DMS53 treated with DMSO at 0.1 percent for 48 hours (cell line): ENCODE data around the gene FAM228B.
"Not testable (repeated sequence)": the region's sequence is repeated elsewhere in the genome, so short reads cannot be mapped to it uniquely, and the experiment has no call there.

Source experiments
- DNase-seq: peaks from one replicate; lab custom pipeline; 2025; ENCODE audit not compliant: unreplicated experiment; lab: John Stamatoyannopoulos, UW

Gene FAM228B

DNA sequence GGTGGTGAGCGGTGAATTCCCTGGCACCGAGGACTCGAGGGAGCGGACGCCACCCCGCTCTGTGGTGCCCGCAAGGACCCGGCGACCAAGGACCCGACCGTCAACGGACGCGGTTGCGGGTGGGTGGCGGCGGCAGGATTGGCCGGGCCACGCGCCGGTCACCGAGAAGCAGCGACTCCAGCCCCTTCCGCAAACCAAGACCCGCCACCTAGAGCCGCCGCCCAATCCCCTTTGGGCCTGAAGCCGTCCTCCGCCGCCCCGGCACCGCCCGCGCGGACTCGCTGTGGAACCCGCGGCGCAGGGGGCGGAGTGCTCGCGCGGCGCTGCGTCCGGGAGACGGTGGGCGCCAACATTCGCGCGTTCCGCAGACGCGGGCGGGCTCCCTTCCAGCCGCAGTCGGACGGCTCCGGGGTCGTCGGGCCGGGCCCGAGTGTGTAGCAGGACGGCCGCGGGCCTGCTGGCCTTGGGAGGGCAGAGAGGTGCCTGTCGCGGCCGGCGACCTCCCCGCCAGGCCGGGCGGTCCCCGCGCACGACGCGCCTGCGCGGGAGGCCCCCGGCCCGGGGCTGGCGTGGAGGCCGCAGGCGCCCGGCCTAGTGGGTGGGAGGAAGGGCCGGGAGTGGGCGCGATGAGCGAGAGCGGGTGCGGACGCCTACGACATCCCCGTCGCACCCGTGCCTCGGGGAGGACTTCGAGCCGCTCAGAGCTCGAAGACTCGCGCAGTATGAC lies at the start of gene FAM228B, which contains the start of gene PFN4:
Gene FAM228B (plus strand): TSS at position 275 of the 727 bp plus-strand sequence. CDS start 893 bp downstream, outside the sequence.
Gene PFN4 (minus strand): TSS at position 140 of the 727 bp plus-strand sequence. CDS start 799 bp downstream, outside the sequence.
- DNase-seq, result peak; percentile 50

- DNase-seq, result no peak
Measured at GRCh38 chr2:24073816-24074215, 49.5 kb upstream of the FAM228B start.

DNA sequence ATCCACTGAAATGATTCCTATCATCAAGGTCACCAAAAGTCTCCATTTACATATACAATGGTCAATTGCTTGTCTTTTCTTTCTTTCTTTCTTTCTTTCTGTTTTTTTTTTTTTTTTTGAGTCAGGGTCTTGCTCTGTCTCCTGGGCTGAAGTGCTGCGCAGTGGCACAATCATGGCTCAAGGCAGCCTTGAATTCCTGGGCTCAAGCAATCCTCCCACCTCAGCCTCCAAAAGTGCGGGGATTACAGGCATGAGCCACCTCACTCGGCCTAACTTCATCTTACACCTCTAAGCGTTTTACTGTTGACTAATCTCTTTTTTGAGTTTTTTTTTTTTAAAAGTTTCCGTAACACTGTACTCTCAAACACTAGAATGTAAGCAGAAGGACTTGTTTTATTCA lies 48.0 kb upstream of the FAM228B start:
- no peak for DNase-seq

DNA sequence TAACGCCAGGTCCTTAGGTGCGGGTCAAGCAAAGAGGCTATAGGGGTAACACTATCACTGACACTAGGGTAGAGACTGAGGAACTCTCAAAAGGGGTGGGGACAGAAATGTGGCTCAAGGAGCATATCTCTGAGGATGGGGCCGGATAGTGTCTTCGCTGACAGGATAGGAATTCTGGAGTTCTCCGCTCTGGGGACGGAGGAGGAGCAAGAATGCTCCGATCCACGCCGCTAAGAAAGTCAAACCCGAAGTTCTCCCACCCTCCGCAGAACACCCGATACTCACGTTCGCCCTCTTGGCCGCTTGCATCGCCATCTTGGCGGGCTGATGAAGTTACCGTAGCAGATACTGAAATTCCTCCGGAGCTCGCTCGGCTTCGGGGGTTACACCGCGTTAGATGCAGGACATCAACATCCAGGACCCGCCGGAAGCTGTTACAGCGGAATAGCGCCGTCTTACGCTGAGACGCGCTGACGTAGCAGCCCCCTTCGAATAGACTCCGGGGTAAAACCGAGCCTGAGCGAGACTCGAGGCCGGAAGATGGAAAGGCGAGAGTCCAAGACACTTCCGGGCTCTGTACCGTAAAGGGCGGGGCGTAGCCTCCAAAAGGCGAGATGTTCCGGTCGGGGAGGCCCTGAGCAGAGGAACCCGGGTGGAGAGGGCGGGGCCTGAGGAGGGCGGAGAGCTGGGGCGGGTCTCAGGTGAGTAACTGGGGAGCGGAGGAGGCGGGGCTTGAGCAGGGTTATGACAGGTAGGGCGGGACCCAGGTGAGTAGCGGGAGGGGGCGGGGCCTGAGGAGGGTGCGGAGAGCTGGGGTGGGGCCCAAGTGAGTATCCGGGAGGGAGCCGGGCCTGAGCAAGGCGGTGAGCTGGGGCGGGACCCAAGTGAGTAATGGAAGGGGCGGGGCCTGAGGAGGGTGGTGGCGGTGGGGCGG lies 47.1 kb upstream of the FAM228B start, which contains the start of gene SF3B6:
Gene SF3B6 (minus strand): TSS at position 412 of the 934 bp plus-strand sequence. CDS start 97 bp downstream, at position 315.
- peak; percentile 99 for DNase-seq

DNA sequence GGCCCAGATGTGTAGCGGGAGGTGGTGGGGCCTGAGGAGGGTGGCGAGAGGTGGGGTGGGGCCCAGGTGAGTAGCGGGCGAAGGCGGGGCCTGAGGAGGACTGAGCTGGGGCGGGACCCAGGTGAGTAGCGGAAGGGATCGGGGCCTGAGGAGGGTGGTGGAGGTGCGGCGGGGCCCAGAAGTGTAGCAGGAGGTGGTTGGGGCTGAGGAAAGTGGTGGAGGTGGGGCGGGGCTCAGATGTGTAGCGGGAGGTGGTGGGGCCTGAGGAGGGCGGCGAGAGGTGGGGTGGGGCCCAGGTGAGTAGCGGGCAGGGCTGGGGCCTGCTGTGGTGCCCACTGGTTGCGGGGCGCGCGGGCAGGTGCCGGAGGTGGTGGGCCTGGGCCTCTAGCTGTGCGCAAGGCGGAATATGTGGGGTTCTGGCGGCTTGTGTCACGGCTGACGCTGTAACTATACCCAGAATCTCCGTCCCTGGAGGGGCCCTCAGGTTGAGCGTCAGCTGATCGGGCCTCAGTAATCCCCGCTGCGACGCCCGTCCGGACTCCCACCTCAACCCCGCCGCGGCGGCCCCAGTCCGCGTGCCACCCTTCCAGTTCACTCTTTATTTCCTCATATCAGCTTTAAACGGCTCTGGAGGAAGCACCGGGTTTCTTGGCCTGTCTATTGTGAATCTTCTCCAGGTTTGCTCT lies 46.3 kb upstream of the FAM228B start:
- peak; percentile 28 for DNase-seq

- no peak for DNase-seq
Measured at GRCh38 chr2:24077535-24077877, 45.8 kb upstream of the FAM228B start.

DNA sequence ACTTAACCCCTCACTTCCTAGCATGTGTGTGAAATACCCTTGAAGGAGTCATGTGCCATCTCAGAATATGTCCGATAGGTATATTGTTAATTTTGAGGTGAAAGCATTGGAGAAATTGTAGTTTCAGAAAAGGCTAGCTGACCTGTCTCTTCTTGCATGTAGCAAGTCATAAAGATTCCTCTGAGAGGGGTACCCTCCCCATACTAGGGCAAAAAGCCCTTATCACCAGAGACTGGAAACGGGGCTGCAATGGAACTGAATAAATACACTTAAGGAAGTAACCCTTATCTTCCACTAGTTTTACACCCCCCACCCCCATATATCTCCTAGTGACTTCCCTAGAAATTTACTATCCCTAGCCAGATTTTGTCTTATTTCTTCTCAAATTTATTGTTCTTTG lies 45.4 kb upstream of the FAM228B start:
- DNase-seq, result no peak

- peak; percentile 88 for DNase-seq
Measured at GRCh38 chr2:24080701-24081100, 42.6 kb upstream of the FAM228B start.

DNA sequence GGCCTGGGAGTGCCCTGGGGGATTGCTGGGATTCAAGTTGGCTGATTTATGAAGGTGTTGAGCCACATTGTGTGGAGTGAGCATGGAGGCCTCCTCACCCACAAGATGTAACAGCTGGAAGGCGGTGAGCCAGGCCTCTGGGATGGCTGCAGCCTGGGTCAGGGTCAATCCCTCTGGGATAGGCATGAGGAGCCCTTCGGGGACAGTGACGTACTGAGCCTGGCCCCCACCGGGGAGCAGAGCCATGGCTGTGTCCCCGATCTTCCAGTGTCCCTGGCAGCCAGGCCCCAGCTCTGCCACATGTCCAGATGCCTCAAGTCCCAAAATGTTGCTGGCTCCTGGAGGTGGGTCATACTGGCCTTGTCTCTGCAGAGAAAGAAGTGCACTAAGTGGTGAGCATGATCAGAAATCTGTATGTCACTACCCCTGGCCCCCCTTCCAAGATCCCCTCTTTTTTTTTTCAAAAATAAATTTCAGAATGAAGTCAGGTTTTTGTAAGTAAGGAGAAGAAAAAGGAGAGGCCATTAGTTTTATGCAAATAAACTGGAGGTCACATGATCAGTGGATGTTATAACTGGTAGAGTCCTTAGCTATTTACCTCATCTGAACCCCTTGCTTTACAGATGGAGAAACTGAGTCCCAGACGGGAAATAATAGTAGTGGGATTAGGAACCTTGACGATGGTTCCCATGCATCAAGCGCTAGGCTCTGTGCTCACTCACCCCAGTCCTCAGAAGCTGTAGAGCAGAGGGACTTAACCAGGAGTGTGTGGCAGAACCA lies 40.3 kb upstream of the FAM228B start:
- DNase-seq, result no peak

GRCh38 chr2:24083567-24084385 lies 39.5 kb upstream of the FAM228B start:
- peak; percentile 69 for DNase-seq

DNA sequence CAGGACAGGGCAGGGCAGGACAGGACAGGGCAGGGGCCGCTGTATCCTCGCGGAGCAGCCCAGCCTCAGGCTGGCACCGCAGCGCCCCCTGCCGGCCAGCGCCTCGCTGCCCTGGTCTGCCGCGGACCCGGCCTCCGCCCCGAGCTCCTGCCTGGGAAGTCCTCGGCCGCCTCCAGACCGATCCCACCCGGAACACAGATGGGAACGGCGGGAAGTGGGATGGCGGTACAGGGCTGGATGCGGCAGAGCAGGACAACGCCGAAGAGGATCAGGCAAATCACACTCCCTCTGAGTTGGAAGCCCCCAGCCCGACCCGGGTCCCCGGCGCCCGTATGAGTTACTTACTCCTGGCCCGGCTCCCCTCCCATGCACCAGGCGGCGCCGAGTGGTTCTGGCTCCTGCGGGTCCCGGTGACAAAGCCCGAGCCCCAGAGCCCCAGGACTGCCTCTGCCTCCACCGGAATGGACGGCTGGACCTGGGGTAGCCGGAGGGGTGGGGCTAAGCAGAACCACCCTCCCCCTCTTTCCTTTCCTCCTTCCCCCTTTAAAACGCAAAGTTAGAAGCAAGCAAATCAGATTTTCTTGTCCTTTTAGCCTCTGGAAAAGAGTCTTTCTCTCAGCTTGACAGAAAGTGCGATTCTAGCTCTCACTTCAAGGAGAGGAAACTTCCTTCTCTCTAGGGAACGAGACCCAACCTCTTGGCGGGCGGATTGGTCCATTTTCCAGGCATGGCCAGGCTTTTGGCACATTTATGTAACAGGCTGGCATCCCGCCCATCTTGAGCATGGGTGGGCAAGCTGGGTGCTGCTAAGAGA lies 38.7 kb upstream of the FAM228B start, which contains the start of gene TP53I3:
Gene TP53I3 (minus strand): TSS at position 449 of the 814 bp plus-strand sequence. CDS start 508 bp downstream, outside the sequence.
- peak; percentile 69 for DNase-seq

- no peak for DNase-seq
Measured at GRCh38 chr2:24085200-24085489, 38.1 kb upstream of the FAM228B start.

GRCh38 chr2:24086241-24086640 lies 37.0 kb upstream of the FAM228B start:
- no peak for DNase-seq

GRCh38 chr2:24087032-24087431 lies 36.2 kb upstream of the FAM228B start:
- DNase-seq, result no peak

- no peak for DNase-seq
Measured at GRCh38 chr2:24088821-24089359, 34.4 kb upstream of the FAM228B start.

GRCh38 chr2:24093270-24093669 lies 30.0 kb upstream of the FAM228B start:
- not testable (repeated sequence) for DNase-seq

- not testable (repeated sequence) for DNase-seq
Measured at GRCh38 chr2:24095171-24095677, 28.0 kb upstream of the FAM228B start.

DNA sequence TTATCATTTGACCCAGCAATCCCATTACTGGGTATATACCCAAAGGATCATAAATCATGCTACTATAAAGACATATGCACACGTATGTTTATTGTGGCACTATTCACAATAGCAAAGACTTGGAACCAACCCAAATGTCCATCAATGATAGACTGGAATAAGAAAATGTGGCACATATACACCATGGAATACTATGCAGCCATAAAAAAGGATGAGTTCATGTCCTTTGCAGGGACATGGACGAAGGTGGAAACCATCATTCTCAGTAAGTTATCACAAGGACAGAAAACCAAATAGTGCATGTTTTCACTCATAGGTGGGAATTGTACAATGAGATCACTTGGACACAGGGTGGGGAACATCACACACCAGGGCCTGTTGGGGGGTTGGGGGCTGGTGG lies 22.5 kb upstream of the FAM228B start:
- not testable (repeated sequence) for DNase-seq
